IMR-90 (cell line): ENCODE measurements around the gene SLC16A7. TPM values are rescaled to one million over a fixed set of nuclear protein-coding genes. Genes with fewer than 3 reads are reported as not detected.

Experiments used
- ATAC-seq: fragments of 200-7000 bp; cut with Tn5 transposase; 2 replicates; pipeline ENCODE4 v1.9.1; 2020; ENCODE audit warnings: low read depth, mild to moderate bottlenecking, moderate library complexity
- BruUV-seq: library from RNA; stranded (reverse); fragments of 400-500 nt; replicated peaks from 2 replicates; lab custom pipeline; 2021; lab: Mats Ljungman, UMichigan
- CTCF ChIA-PET: fragments of 300-600 bp; formaldehyde crosslinking; extraction: SDS; loops from one replicate; lab custom pipeline; 2021; ENCODE audit warnings: antibody characterized with exemption; lab: Yijun Ruan, JAX
- POLR2A ChIA-PET: fragments of 300-600 bp; sonication (Branson Sonifier 250); formaldehyde crosslinking; loops from one replicate; lab custom pipeline; 2022; ENCODE audit warnings: antibody characterized with exemption; ENCODE audit not compliant: unreplicated experiment; lab: Charles Lee
- DNase-seq: peaks from one replicate; pipeline ENCODE4 v3.0.0; 2013
- H2AFZ ChIP-seq: replicated peaks from 2 replicates; pipeline ENCODE3; 2013; ENCODE audit warnings: low read length, mild to moderate bottlenecking; ENCODE audit not compliant: poor library complexity
- H2AK5ac ChIP-seq: 2 replicates; pipeline ENCODE4 v1.6.1; 2013; ENCODE audit warnings: low read depth, low read length, inconsistent platforms
- H2AK9ac ChIP-seq: replicated peaks from 2 replicates; pipeline ENCODE3; 2013; ENCODE audit warnings: mild to moderate bottlenecking, low read depth, low read length, moderate library complexity; ENCODE audit not compliant: poor library complexity
- H2BK120ac ChIP-seq: 2 replicates; pipeline ENCODE4 v1.6.1; 2013; ENCODE audit warnings: low read depth, low read length, inconsistent platforms
- H2BK15ac ChIP-seq: 3 replicates; pipeline ENCODE4 v1.6.1; 2013; ENCODE audit warnings: low read depth, low read length, inconsistent platforms
- H2BK20ac ChIP-seq: 2 replicates; pipeline ENCODE4 v1.6.1; 2013; ENCODE audit warnings: low read depth, mild to moderate bottlenecking, inconsistent platforms, low read length, moderate library complexity
- H2BK5ac ChIP-seq: 2 replicates; pipeline ENCODE4 v1.6.1; 2013; ENCODE audit warnings: mild to moderate bottlenecking, low read depth, low read length, inconsistent platforms; ENCODE audit not compliant: poor library complexity, severe bottlenecking
- H3K14ac ChIP-seq: replicated peaks from 2 replicates; pipeline ENCODE4 v1.6.1; 2013; ENCODE audit warnings: low read depth, low read length, inconsistent platforms
- H3K18ac ChIP-seq: 2 replicates; pipeline ENCODE4 v1.6.1; 2013; ENCODE audit warnings: low read depth, low read length, control low read depth
- H3K23ac ChIP-seq: 2 replicates; pipeline ENCODE4 v1.6.1; 2013; ENCODE audit warnings: low read depth, low read length, inconsistent platforms
- H3K27ac ChIP-seq: 2 replicates; pipeline ENCODE4 v1.5.1; 2013; ENCODE audit warnings: mild to moderate bottlenecking, control low read depth, low read length; ENCODE audit not compliant: insufficient read depth
- H3K27me3 ChIP-seq: 2 replicates; pipeline ENCODE4 v1.6.1; 2013; ENCODE audit warnings: low read length; ENCODE audit not compliant: control insufficient read depth, insufficient read depth
- H3K36me3 ChIP-seq: 2 replicates; pipeline ENCODE4 v1.6.1; 2013; ENCODE audit warnings: low read length, mixed read lengths; ENCODE audit not compliant: control insufficient read depth, insufficient read depth
- H3K4ac ChIP-seq: 2 replicates; pipeline ENCODE4 v1.6.1; 2013; ENCODE audit warnings: low read depth, low read length, inconsistent platforms
- H3K4me1 ChIP-seq: 2 replicates; pipeline ENCODE4 v1.6.1; 2013; ENCODE audit warnings: low read length, mixed read lengths; ENCODE audit not compliant: control insufficient read depth, insufficient read depth
- H3K4me2 ChIP-seq: 2 replicates; pipeline ENCODE4 v1.6.1; 2013; ENCODE audit warnings: low read depth, mild to moderate bottlenecking, control low read depth, low read length, moderate library complexity
- H3K4me3 ChIP-seq: 2 replicates; pipeline ENCODE4 v1.5.1; 2013; ENCODE audit warnings: low read depth, mild to moderate bottlenecking, control low read depth, low read length, moderate library complexity; ENCODE audit not compliant: insufficient read depth
- H3K56ac ChIP-seq: 2 replicates; pipeline ENCODE4 v1.6.1; 2013; ENCODE audit warnings: low read length, inconsistent platforms; ENCODE audit not compliant: insufficient read depth; ENCODE audit errors: extremely low read depth
- H3K79me1 ChIP-seq, 2 experiments: 2 replicates each; pipeline ENCODE4 v1.6.1; 2013; ENCODE audit warnings: low read length in 2 of 2, inconsistent platforms in 1 of 2, low read depth in 1 of 2
- H3K9ac ChIP-seq: 2 replicates; pipeline ENCODE4 v1.6.1; 2013; ENCODE audit warnings: low read depth, low read length, control low read depth
- H3K9me1 ChIP-seq: 2 replicates; pipeline ENCODE4 v1.6.1; 2013; ENCODE audit warnings: low read length, inconsistent platforms; ENCODE audit not compliant: insufficient read depth
- H3K9me3 ChIP-seq: 2 replicates; pipeline ENCODE4 v1.6.1; 2013; ENCODE audit warnings: low read length; ENCODE audit not compliant: control insufficient read depth, insufficient read depth
- H4K20me1 ChIP-seq: 2 replicates; pipeline ENCODE4 v1.6.1; 2013; ENCODE audit warnings: low read length, inconsistent platforms; ENCODE audit not compliant: insufficient read depth
- H4K5ac ChIP-seq: 2 replicates; pipeline ENCODE4 v1.6.1; 2013; ENCODE audit warnings: mild to moderate bottlenecking, low read depth, low read length, control low read depth
- H4K8ac ChIP-seq, 2 experiments: 2 replicates each; pipeline ENCODE4 v1.6.1; 2013; ENCODE audit warnings: low read depth in 2 of 2, low read length in 2 of 2, control low read depth in 1 of 2, inconsistent platforms in 1 of 2
- H4K91ac ChIP-seq: 2 replicates; pipeline ENCODE4 v1.6.1; 2013; ENCODE audit warnings: low read depth, low read length, inconsistent platforms; ENCODE audit not compliant: insufficient read depth
- BHLHE40 ChIP-seq: fragments of 150-350 bp; IDR thresholded peaks from 2 replicates; pipeline ENCODE4 v1.6.1; 2016; ENCODE audit warnings: mild to moderate bottlenecking, low read depth, low read length
- CEBPB ChIP-seq: IDR thresholded peaks from 2 replicates; pipeline ENCODE4 v1.6.1; 2012; ENCODE audit warnings: low read depth, low read length, improper control_type of control experiment
- CHD1 ChIP-seq: IDR thresholded peaks from 2 replicates; pipeline ENCODE4 v1.6.1; 2012; ENCODE audit warnings: low read depth, low read length, improper control_type of control experiment
- FOS ChIP-seq: fragments of 150-350 bp; IDR thresholded peaks from 2 replicates; pipeline ENCODE4 v1.6.1; 2016; ENCODE audit warnings: low read depth, low read length
- MAZ ChIP-seq: IDR thresholded peaks from 2 replicates; pipeline ENCODE4 v1.6.1; 2012; ENCODE audit warnings: low read depth, mild to moderate bottlenecking, low read length, improper control_type of control experiment, moderate library complexity, borderline replicate concordance
- MXI1 ChIP-seq: IDR thresholded peaks from 2 replicates; pipeline ENCODE4 v1.6.1; 2012; ENCODE audit warnings: low read depth, mild to moderate bottlenecking, low read length, moderate library complexity, borderline replicate concordance
- NFE2L2 ChIP-seq: fragments of 150-350 bp; IDR thresholded peaks from 2 replicates; pipeline ENCODE4 v1.6.1; 2016; ENCODE audit warnings: low read depth, mild to moderate bottlenecking, low read length
- RAD21 ChIP-seq: IDR thresholded peaks from 2 replicates; pipeline ENCODE4 v1.6.1; 2012; ENCODE audit warnings: low read length, improper control_type of control experiment
- RCOR1 ChIP-seq: IDR thresholded peaks from 2 replicates; pipeline ENCODE4 v1.6.1; 2012; ENCODE audit warnings: mild to moderate bottlenecking, low read length, improper control_type of control experiment; ENCODE audit not compliant: insufficient replicate concordance
- RFX5 ChIP-seq: IDR thresholded peaks from 2 replicates; pipeline ENCODE4 v1.8.0; 2012; ENCODE audit warnings: low read depth, mild to moderate bottlenecking, low read length, moderate library complexity
- SMC3 ChIP-seq: fragments of 150-350 bp; IDR thresholded peaks from 2 replicates; pipeline ENCODE4 v1.6.1; 2016; ENCODE audit warnings: low read depth, mild to moderate bottlenecking, antibody characterized with exemption, low read length, moderate library complexity
- WGBS, 2 experiments: methylation state at CpG; one replicate each; pipeline versions ENCODE4 v1.1.5 to v1.1.7; 2013; ENCODE audit warnings: missing lambda C conversion rate in 2 of 2; ENCODE audit not compliant: insufficient read length in 1 of 2; ENCODE audit errors: extremely low coverage in 2 of 2; 5-methylcytosine and 5-hydroxymethylcytosine counted together
- dilution Hi-C: fragments of 300-500 bp; cut with HindIII; formaldehyde crosslinking; loops from one replicate; pipeline ENCODE4 v1.14.3; 2018; ENCODE audit warnings: low sequenced_read_pairs; ENCODE audit not compliant: unreplicated experiment
- in situ Hi-C: fragments of 300-500 bp; cut with MboI; formaldehyde crosslinking; loops from 3 replicates; pipeline ENCODE4 v1.14.3; 2019; ENCODE audit warnings: low sequenced_read_pairs, inconsistent platforms, mixed read lengths
- intact Hi-C: fragments of 100-400 bp; cut with micrococcal nuclease; formaldehyde crosslinking; loops from 2 replicates; pipeline ENCODE4 v1.10.0; 2022
- polyA plus RNA-seq, 3 experiments: library from polyadenylated mRNA; depleted of rRNA; stranded (reverse); fragments of >200 nt; gene quantifications; 2 replicates each; pipeline ENCODE4 v1.2.3, GENCODE V29; 2012; ENCODE audit warnings: low replicate concordance in 1 of 3
- total RNA-seq: library from RNA; depleted of rRNA; stranded (reverse); fragments of >200 nt; gene quantifications from 2 replicates; pipeline ENCODE4 v1.2.3, GENCODE V29; 2012

SLC16A7 gene
- total and polyA plus RNA-seq, 2 of the 4 experiments (the other 2 are of a cell fraction) = 2.6 to 21.5 TPM

- DNase-seq = no peak
- no peak overlapping the region for H2AFZ ChIP-seq
- H3K4me2 ChIP-seq = no peak overlapping the region
- no peak overlapping the region for H4K5ac ChIP-seq
- no peak overlapping the region for H3K9ac ChIP-seq
- H4K20me1 ChIP-seq = no peaks in the 10 kb centered on the region
- no peak overlapping the region for H2BK120ac ChIP-seq
- no peaks in the 10 kb centered on the region for H3K9me3 ChIP-seq
- H3K56ac ChIP-seq = no peak overlapping the region
- dilution Hi-C loops = no loop called here
- no peak overlapping the region for H3K14ac ChIP-seq
- H2BK15ac ChIP-seq = no peak overlapping the region
- no peak overlapping the region for H4K8ac ChIP-seq
- no TSS peak for BruUV-seq
- no peak overlapping the region for H3K23ac ChIP-seq
- H3K18ac ChIP-seq = no peak overlapping the region
- H3K4me1 ChIP-seq = peaks cover 1% of the 10 kb centered on the region; the same call in 1 of the 2 replicates
- no peaks in the 10 kb centered on the region for H3K27me3 ChIP-seq
- CTCF ChIA-PET = no interaction called here
- no peak overlapping the region for H2BK5ac ChIP-seq
- H3K36me3 ChIP-seq = no peaks in the 10 kb centered on the region
- no peak overlapping the region for H4K91ac ChIP-seq
- H2AK9ac ChIP-seq = no peak overlapping the region
- ATAC-seq = no peak
- peaks cover 3% of the 10 kb centered on the region; the same call in 1 of the 2 replicates for H3K9me1 ChIP-seq
- TF ChIP-seq NFE2L2 = no peak
- no peak for TF ChIP-seq MAZ
- TF ChIP-seq CHD1 = no peak
- no peak for TF ChIP-seq FOS
- TF ChIP-seq BHLHE40 = no peak
- no peak for TF ChIP-seq CEBPB
- no peak for TF ChIP-seq RAD21
- TF ChIP-seq MXI1 = no peak
- no peak for TF ChIP-seq SMC3
- TF ChIP-seq RFX5 = no peak
- no peak for TF ChIP-seq RCOR1
- H3K27ac ChIP-seq = no peak overlapping the region
- intact Hi-C loops = no loop called here
- H2BK20ac ChIP-seq = no peak overlapping the region
- no CpG with 5 or more reads among the region's 2 CpGs for WGBS, 2 experiments
- POLR2A ChIA-PET = no interaction called here
- H2AK5ac ChIP-seq = no peak overlapping the region
- no peak overlapping the region for H3K4ac ChIP-seq
- H3K4me3 ChIP-seq = no peak overlapping the region
- in situ Hi-C loops = no loop called here
- no peaks in the 10 kb centered on the region for H3K79me1 ChIP-seq
Observed at GRCh38 chr12:59715434-59715833, 119.6 kb downstream of the SLC16A7 start.
